ENCODE results near the gene CNN2.

- peak; percentile 80; the same call in 1 of the 2 replicates for TF ChIP-seq POLR2A (IDR thresholded peaks at IDR 0.05; ENCODE audit: low read depth, low read length)
- no peak for TF ChIP-seq POLR2AphosphoS5 (IDR thresholded peaks at IDR 0.05; ENCODE audit: low read depth, low read length)
Observed at GRCh38 chr19:1039646-1040475, 13.5 kb downstream of the CNN2 start, which contains the start of gene ABCA7.

Data from GM12892 (cell line).